COLO668 (cell line): ENCODE results near the gene ADTRP.
"Not testable (repeated sequence)": the region's sequence is repeated elsewhere in the genome, so short reads cannot be mapped to it uniquely, and the experiment has no call there.

Experiments used
- DNase-seq: peaks from one replicate; lab custom pipeline; 2025; ENCODE audit not compliant: unreplicated experiment; lab: John Stamatoyannopoulos, UW

ADTRP gene

DNA sequence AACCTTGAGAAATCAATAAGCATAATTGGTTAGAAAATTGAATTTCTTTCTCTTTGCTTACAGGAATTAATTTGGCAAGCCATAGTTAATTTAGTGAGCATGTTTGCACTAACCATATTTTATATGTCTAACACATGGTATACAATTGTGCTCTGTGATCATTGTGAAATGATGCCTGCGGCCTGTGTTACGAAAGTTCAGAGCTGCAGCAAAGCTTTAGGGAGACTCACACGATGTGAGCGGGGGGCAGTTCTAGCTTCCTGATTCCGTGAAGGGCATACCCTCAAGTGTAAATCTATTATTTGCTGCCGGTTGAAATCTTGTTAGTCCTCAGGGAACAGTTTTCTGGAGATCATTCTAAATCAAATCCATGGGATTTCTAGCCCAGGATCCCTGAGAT lies 25.5 kb upstream of the ADTRP start:
- no peak for DNase-seq

DNA sequence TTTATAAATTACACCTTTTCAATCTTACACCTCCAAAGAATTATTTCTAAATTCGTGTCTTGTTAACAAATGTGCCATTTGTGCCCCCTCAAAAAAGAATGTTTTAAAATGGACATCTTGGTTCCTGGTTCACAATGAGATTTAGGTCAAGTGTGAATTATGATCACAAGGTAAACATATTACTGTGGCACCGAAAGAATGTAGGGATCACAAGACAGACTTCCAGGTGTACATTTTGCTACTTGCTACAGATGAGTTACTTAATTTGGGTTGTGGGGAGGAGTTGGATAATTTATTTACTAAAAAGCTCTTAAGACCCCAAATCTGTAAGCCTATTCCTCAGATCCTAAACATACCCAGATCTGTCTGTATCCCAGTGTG lies 25.0 kb upstream of the ADTRP start:
- DNase-seq, result no peak

DNA sequence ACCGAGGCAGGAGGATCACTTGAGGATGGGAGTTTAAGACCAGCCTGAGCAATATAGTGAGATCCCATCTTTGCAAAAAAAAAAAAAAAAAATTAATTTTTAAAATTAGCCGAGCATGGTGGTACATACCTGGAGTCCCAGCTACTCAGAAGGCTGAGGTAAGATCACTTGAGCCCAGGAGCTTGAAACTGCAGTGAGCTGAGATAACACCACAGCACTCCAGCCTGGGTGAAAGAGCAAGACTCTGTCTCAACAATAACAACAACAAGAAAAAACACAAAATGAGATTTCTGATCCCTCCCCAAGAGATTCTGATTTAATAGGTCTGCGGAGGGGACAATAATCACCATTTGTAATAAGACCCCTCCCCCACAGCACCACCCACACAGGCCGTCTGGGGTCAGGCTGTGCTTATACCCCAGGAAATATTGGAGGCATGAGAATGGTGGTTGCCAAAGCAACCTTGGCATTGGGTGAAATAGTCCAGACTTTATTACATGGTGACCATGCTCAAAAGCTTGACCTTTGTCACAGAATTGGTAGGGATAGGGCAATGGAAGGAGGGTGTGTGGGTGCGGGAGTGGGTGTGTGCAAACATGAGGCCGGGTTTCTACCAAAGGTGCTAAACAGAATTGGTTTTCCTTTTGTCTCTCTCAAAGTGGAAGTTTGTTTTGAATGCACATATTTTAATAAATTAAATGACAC lies 24.4 kb upstream of the ADTRP start:
- DNase-seq, result no peak

DNA sequence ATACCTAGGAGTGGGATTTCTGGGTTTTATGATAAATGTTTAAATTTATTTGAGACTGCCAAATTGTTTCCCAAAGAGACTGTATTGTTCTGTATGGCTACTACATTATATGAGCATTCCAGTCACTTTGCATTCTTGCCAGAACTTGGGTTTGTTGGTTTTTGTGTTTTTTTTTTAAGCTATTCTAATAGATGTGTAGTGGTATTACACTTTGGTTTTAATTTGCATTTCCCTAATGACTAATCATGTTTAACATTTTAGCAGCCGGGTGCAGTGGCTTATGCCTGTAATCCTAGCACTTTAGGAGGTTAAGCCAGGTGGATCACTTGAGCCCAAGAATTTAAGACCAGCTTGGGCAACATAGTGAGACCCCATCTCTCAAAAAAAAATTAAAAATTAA lies 21.9 kb upstream of the ADTRP start:
- DNase-seq, result not testable (repeated sequence)

DNA sequence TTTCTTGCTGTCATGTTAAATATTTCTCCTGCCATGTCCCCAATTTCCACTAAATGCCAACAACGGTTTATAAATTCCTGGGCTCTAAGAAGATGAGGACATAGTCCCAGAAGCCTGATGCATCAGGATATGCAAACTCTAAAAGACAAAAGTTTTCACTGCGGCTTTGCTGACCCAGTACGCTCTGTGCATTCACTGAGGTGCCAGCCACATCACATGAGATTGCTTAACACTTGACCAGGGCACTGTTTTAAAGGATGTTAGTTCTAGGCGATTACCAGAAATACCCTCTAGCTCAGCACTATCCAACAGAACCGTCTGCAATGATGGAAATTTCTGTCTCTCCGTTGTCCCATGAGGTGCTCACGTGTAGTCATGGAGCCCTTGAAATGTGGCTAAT lies 19.9 kb upstream of the ADTRP start:
- no peak for DNase-seq

DNA sequence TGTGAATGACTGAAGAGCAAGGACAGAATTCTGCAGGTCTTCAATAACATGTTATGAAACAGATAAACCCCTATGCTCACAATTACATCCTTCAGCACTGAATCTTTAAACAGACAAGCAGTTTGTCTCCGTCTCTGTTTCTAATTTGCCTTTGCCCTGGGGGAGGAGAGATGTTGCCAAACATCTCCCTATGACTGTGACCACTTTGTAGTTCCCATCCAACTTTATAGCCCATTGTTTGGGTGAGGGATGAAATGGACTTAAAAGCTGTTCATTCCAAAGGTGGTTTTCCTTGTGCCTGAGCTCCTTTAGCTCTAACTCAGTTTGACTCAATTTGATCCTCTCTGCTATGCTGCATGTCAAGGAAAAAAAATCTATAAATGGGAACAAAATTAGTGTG lies 19.5 kb upstream of the ADTRP start:
- no peak for DNase-seq

DNA sequence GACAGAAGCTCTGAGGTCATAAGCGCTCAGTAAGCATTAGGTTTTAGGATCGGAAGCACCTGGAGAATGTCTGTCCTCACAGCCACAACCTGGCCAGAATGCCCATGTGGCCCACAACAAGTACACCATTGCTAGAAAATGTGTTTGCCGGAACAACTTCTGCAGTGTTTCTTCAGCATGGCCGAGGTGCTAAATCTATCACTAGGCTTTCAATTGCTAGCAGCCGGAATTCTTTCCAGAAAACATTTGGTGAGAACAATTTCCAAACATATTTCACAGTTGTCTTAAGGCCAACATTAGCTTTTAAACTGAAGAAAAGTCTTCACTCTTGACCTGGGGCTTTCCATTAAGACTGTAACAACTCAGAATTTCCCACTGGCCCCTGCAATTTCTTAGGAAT lies 18.2 kb upstream of the ADTRP start:
- DNase-seq, result no peak

DNA sequence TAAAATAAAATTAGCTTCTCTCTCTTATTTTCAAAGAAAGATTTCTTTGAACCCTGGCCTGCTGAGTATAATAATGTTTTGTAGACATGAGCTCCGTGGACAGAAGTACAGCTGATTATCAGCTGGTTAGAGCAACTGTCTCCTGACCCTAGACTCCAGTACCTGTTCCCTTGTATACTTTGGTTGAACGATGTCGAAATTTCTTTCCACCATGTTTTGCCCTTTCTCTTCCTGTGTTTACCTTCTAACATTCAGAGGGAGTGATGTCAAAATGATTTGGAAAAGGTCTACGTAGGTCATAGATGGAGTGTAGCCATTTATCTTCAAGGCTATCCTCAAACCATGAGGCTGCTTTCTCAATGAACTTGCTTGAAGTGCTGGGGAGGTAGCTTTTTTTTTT lies 16.8 kb upstream of the ADTRP start:
- no peak for DNase-seq

DNA sequence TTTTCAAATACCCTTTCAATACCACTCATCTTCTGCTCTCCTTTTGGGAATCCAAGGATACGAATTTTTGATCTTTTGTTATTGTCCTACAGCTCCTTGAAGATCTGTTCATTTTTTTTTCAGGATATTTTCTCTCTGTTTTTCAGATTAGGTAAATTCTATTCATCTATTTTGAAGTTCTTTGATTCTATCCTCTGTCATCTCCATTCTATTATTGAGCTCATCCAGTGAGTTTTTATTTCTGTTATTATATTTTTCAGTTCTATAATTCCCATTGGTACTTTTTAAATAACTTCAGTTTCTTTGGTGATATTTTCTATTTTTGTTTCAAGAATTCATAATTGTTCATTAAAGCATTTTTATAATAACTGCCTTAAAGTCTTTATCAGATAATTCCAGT lies 14.7 kb upstream of the ADTRP start:
- DNase-seq, result no peak

DNA sequence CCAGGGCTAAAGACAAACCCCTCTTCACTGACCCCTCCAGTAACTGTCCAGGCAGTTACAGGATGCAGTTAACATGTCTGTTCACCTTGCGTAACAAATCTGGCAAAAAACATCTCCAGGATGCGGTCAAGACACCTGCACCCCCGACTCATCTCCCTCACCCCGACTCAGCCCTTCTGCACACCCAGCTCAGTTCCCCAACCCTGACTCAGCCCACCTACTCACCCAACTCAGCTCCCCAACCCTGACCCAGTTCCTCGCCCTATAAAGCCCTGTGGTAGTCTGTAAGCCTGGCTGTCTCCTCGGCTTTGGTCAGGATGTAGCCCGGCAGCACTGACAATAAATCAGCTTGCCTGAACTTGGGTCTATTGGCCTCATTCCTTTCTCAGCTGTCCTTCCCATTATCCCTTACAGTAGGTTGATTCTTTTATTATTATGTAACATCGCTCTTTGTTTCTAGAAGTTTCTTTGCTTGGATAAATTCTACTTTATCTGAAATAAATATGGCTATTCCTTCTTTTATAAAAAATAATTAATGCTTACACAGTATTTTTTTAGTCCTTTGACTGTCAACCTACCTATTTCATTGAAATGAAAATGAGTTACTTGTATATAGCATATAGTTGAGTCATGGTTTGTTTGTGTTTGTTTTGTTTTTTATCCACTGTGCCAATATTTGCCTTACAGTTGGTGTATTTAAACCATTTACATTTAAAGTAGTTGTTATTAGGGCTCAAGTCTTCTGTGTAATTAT lies 12.9 kb upstream of the ADTRP start:
- no peak for DNase-seq

DNA sequence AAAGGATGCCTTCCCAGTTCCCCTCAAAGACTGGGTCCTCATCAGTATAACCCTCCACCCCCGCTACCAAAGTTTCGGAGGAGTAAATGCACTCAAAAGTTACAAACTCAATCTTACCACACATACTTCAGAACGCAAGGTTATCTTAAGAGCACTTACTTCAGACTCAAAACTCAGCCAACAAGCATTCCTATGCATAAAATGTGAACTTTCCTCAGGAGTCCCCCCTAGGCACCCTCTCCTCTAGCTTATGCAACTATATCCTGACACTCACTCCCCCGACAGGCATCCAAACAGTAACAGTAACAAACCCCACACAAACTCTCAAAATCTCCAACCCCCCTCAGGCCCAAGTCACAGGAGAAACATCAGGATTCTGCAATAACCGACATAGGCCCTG lies 11.1 kb upstream of the ADTRP start:
- DNase-seq, result no peak

DNA sequence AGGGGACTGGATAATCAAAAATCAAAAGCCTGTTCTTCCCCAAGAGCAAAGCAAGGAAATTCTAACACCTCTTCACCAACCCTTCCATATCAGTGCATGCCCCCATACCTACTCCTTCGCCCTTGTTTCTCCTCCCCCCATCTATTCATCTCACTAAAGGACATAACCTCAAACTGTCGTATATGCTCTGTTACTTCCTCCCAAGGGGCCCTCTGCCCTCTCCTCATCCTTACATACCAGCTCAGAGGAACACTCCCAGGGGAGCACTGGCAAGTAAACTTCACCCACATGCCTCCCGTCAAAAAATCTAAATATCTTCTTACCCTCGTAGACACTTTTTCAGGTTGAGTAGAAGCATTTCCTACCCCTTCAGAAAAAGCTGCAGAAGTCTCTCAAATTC lies 9.4 kb upstream of the ADTRP start:
- no peak for DNase-seq

DNA sequence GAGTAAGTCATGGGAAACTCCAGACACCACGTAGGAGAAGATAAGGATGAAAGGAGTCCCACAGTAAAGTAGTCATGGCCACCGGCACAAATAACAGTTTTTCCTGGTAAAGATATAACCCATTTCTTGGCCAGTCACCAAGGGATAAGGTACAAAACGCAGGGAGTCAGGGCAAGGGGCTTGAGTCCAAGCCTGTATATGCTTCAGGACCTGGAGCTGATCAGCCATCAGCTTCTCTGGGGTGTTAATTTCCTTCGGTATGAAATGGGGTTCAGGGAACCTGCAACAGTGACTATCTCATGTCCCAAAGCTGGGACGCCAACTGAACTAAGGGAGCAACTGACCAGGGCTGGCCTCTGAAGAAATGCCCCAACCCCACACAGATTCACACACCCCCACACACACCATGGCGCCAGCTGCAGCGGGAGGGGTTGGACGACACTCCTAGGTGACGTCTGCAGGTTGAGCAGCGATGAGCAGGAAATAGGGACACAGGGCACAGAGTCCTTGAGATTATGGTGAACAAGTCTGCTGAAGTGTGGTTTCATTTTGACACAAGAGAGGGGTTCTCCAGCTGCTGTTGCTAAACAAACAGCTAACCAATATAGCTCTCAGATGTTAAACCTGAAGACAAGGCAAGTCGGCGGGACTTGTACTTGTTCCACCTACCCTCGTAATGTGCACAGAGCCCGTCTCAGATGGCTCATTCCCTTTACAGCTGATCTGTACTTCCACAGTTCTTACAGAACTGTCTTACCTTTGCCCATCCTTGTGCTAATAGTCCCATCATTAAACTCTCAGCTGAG lies 7.4 kb upstream of the ADTRP start:
- DNase-seq, result no peak

DNA sequence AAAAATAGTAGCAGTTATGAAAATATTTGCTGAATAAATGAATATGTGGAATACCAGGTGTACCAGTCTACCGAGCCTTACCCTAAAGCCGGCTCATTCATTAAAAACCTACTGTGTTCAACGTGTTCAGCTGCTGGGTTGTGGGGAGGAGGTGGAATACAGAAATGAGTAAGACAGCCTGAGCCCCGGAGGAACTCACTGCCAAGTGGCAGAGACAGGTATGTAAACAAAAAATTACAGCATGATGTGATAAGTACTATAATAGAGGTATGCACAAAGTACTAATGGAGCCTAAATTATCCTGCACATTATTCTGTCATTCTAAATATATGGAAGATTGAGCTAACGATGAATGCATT lies 6.8 kb upstream of the ADTRP start:
- no peak for DNase-seq

DNA sequence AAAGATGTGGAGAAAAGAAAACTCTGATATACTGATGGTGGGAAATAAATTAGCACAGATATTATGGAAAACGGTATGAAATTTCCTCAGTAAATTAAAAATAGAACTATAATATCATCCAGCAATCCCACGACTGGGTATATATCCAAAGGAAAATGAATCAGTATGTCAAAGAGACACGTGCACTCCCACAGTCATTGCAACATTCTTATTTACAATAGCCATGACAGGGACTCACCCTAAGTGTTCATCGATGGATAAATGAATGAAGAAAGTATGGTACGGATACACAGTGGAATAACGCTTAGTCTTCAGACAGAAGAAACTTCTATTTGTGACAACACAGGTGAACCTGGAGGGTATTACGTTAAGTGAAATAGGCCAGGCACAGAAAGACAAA lies 5.7 kb upstream of the ADTRP start:
- no peak for DNase-seq

DNA sequence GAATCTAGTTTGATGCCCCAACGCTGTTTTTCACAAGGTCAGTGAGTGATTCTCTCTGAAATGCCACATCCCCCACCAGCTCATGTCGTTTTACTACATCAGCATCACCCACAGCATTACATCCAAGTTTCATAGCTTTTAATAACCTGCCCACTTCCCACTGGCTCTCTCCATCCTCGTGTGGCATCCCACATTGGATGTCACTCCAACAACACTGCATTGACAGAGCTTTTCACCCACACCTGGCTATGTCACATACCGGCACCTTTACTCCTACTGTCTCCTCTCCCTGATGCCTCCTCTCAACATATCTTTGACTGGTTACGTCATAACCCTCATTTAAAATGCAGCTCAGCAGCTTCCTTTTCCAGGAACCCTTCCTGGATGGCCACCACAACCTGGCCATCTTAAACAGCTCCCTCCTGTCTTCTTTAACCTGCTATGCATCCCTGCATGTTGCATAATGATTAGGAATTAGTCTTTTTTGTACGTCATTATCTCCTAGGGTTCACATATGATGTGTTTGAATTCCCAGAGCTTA lies 5.0 kb upstream of the ADTRP start:
- no peak for DNase-seq

DNA sequence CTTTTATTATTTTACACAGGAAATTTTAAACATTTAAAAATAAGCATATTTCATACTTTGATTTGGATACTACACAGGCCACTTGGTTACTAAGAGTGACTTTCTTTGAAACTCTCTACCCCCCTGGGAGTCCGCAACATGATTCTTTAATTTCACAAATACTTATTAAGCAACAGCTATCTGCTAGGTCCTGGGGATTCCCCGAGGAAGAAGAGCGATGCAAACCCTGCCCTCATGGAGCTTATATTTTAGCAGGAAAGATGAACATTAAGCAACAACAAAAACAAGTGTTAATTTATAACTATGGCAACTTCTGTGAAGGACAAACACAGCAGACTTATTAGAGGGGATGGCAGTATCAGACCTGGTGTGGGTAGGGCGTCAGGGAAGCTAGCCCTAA lies 3.9 kb upstream of the ADTRP start:
- DNase-seq, result no peak

DNA sequence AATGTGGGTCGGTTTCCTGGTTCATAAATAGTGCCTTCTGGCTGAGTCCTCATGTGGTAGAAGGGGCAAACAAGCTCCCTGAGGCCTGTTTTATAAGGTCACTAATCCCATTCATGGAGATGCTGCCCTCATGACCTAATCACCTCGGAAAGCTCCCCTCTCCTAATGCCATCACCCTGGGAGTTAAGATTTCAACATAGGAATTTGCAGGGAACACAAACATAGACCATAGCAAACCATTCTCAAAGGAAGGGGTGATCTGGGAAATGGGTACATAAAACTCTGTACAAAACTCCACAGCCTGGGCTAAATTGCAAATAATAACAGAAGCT lies 1.5 kb upstream of the ADTRP start:
- DNase-seq, result no peak

DNA sequence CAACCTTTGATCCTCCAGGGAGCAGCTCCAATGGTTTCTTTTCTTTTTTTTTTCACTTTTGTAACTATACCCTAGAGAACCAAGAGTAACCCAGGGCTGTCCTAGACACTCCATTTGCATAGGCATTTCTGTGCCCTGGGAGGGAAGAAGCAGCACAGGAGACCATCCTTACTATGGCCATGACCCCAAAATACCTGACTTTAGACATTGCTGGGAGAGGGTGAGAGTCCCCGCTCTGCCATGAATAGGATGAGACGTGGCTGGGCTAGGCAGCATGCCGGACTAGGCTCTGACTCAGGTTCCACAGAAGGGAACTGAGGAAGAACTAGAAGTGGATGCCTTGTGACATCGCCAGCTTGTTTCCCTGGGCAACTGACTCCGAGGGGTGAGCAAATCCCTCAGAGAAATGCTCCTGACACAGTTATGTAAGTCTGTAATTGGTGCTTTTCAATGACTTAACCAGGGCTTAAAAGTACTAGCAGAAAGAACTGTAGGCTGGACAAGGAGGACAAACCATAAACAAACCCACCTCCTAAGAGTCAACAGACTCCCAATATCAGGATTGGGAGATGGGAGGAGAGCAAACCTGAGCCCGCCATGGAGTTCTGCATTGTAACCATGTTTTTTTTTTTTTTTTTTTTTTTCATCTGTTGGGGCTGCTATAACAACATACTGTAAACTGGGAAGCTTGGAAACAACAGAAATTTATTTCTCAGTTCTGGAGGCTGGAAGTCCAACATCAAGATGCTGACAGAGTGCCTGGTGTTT lies 910 bp upstream of the ADTRP start:
- DNase-seq, result no peak

DNA sequence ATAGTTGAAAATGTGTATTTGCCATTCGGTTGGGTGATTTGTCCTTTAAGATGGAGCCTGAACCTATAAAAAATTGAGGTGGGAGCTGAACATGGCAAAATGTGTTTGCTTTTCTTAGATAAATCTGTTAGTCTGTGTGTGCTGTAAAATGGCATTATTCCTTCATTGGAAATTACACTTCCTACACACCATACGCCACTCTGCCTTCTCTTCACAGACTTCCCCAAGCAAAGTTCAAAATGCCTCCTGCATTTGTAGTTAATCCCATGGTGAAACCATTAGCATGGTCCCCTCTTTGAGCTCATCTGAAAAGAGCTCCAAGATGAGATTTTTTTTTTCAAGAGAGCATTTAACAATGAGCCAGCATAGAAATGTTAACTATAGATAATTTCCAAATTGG lies 567 bp downstream of the ADTRP start:
- no peak for DNase-seq

DNA sequence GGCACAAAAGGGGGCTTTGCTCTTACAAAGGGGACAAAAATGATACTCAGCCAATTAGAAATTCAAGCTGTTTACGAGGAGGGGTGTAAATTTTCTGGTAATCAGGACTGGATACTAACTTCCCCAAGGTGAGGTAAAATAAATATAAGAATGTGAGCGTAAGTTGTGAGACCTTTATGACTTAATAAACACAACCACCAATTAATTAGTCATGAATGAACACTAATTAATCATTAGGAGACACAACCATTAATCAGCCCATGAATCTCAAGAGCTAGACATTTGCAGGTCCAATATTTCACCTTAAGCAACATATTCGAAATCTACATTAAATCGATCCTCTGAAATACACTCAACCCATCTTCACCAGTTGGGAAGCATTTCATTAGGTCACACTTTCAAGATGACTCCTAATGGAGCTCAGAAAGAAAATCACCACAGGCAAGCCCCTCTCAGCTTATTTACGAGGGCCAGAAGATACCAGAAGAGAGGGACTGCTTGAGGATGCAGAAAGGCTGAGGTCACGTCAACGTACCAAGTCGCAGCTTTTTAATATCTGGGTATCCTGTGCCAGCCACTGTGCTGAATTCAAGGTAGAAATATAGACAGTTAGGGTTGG lies 2.7 kb downstream of the ADTRP start:
- no peak for DNase-seq
